IMR-90 (cell line): ENCODE results near the gene RGS17. TPM values are rescaled to one million over a fixed set of nuclear protein-coding genes. Genes with fewer than 3 reads are reported as not detected.

Experiments used
- ATAC-seq: fragments of 200-7000 bp; cut with Tn5 transposase; 2 replicates; pipeline ENCODE4 v1.9.1; 2020; ENCODE audit warnings: low read depth, mild to moderate bottlenecking, moderate library complexity
- BruUV-seq: library from RNA; stranded (reverse); fragments of 400-500 nt; replicated peaks from 2 replicates; lab custom pipeline; 2021; lab: Mats Ljungman, UMichigan
- CTCF ChIA-PET: fragments of 300-600 bp; formaldehyde crosslinking; extraction: SDS; loops from one replicate; lab custom pipeline; 2021; ENCODE audit warnings: antibody characterized with exemption; lab: Yijun Ruan, JAX
- POLR2A ChIA-PET: fragments of 300-600 bp; sonication (Branson Sonifier 250); formaldehyde crosslinking; loops from one replicate; lab custom pipeline; 2022; ENCODE audit warnings: antibody characterized with exemption; ENCODE audit not compliant: unreplicated experiment; lab: Charles Lee
- DNase-seq: peaks from one replicate; pipeline ENCODE4 v3.0.0; 2013
- H2AFZ ChIP-seq: replicated peaks from 2 replicates; pipeline ENCODE3; 2013; ENCODE audit warnings: low read length, mild to moderate bottlenecking; ENCODE audit not compliant: poor library complexity
- H2AK5ac ChIP-seq: 2 replicates; pipeline ENCODE4 v1.6.1; 2013; ENCODE audit warnings: low read depth, low read length, inconsistent platforms
- H2AK9ac ChIP-seq: replicated peaks from 2 replicates; pipeline ENCODE3; 2013; ENCODE audit warnings: mild to moderate bottlenecking, low read depth, low read length, moderate library complexity; ENCODE audit not compliant: poor library complexity
- H2BK120ac ChIP-seq: 2 replicates; pipeline ENCODE4 v1.6.1; 2013; ENCODE audit warnings: low read depth, low read length, inconsistent platforms
- H2BK15ac ChIP-seq: 3 replicates; pipeline ENCODE4 v1.6.1; 2013; ENCODE audit warnings: low read depth, low read length, inconsistent platforms
- H2BK20ac ChIP-seq: 2 replicates; pipeline ENCODE4 v1.6.1; 2013; ENCODE audit warnings: low read depth, mild to moderate bottlenecking, inconsistent platforms, low read length, moderate library complexity
- H2BK5ac ChIP-seq: 2 replicates; pipeline ENCODE4 v1.6.1; 2013; ENCODE audit warnings: mild to moderate bottlenecking, low read depth, low read length, inconsistent platforms; ENCODE audit not compliant: poor library complexity, severe bottlenecking
- H3K14ac ChIP-seq: replicated peaks from 2 replicates; pipeline ENCODE4 v1.6.1; 2013; ENCODE audit warnings: low read depth, low read length, inconsistent platforms
- H3K18ac ChIP-seq: 2 replicates; pipeline ENCODE4 v1.6.1; 2013; ENCODE audit warnings: low read depth, low read length, control low read depth
- H3K23ac ChIP-seq: 2 replicates; pipeline ENCODE4 v1.6.1; 2013; ENCODE audit warnings: low read depth, low read length, inconsistent platforms
- H3K27ac ChIP-seq: 2 replicates; pipeline ENCODE4 v1.5.1; 2013; ENCODE audit warnings: mild to moderate bottlenecking, control low read depth, low read length; ENCODE audit not compliant: insufficient read depth
- H3K27me3 ChIP-seq: 2 replicates; pipeline ENCODE4 v1.6.1; 2013; ENCODE audit warnings: low read length; ENCODE audit not compliant: control insufficient read depth, insufficient read depth
- H3K36me3 ChIP-seq: 2 replicates; pipeline ENCODE4 v1.6.1; 2013; ENCODE audit warnings: low read length, mixed read lengths; ENCODE audit not compliant: control insufficient read depth, insufficient read depth
- H3K4ac ChIP-seq: 2 replicates; pipeline ENCODE4 v1.6.1; 2013; ENCODE audit warnings: low read depth, low read length, inconsistent platforms
- H3K4me1 ChIP-seq: 2 replicates; pipeline ENCODE4 v1.6.1; 2013; ENCODE audit warnings: low read length, mixed read lengths; ENCODE audit not compliant: control insufficient read depth, insufficient read depth
- H3K4me2 ChIP-seq: 2 replicates; pipeline ENCODE4 v1.6.1; 2013; ENCODE audit warnings: low read depth, mild to moderate bottlenecking, control low read depth, low read length, moderate library complexity
- H3K4me3 ChIP-seq: 2 replicates; pipeline ENCODE4 v1.5.1; 2013; ENCODE audit warnings: low read depth, mild to moderate bottlenecking, control low read depth, low read length, moderate library complexity; ENCODE audit not compliant: insufficient read depth
- H3K56ac ChIP-seq: 2 replicates; pipeline ENCODE4 v1.6.1; 2013; ENCODE audit warnings: low read length, inconsistent platforms; ENCODE audit not compliant: insufficient read depth; ENCODE audit errors: extremely low read depth
- H3K79me1 ChIP-seq, 2 experiments: 2 replicates each; pipeline ENCODE4 v1.6.1; 2013; ENCODE audit warnings: low read length in 2 of 2, inconsistent platforms in 1 of 2, low read depth in 1 of 2
- H3K9ac ChIP-seq: 2 replicates; pipeline ENCODE4 v1.6.1; 2013; ENCODE audit warnings: low read depth, low read length, control low read depth
- H3K9me1 ChIP-seq: 2 replicates; pipeline ENCODE4 v1.6.1; 2013; ENCODE audit warnings: low read length, inconsistent platforms; ENCODE audit not compliant: insufficient read depth
- H3K9me3 ChIP-seq: 2 replicates; pipeline ENCODE4 v1.6.1; 2013; ENCODE audit warnings: low read length; ENCODE audit not compliant: control insufficient read depth, insufficient read depth
- H4K20me1 ChIP-seq: 2 replicates; pipeline ENCODE4 v1.6.1; 2013; ENCODE audit warnings: low read length, inconsistent platforms; ENCODE audit not compliant: insufficient read depth
- H4K5ac ChIP-seq: 2 replicates; pipeline ENCODE4 v1.6.1; 2013; ENCODE audit warnings: mild to moderate bottlenecking, low read depth, low read length, control low read depth
- H4K8ac ChIP-seq, 2 experiments: 2 replicates each; pipeline ENCODE4 v1.6.1; 2013; ENCODE audit warnings: low read depth in 2 of 2, low read length in 2 of 2, control low read depth in 1 of 2, inconsistent platforms in 1 of 2
- H4K91ac ChIP-seq: 2 replicates; pipeline ENCODE4 v1.6.1; 2013; ENCODE audit warnings: low read depth, low read length, inconsistent platforms; ENCODE audit not compliant: insufficient read depth
- RCOR1 ChIP-seq: IDR thresholded peaks from 2 replicates; pipeline ENCODE4 v1.6.1; 2012; ENCODE audit warnings: mild to moderate bottlenecking, low read length, improper control_type of control experiment; ENCODE audit not compliant: insufficient replicate concordance
- SMC3 ChIP-seq: fragments of 150-350 bp; IDR thresholded peaks from 2 replicates; pipeline ENCODE4 v1.6.1; 2016; ENCODE audit warnings: low read depth, mild to moderate bottlenecking, antibody characterized with exemption, low read length, moderate library complexity
- WGBS, 2 experiments: methylation state at CpG; one replicate each; pipeline versions ENCODE4 v1.1.5 to v1.1.7; 2013; ENCODE audit warnings: missing lambda C conversion rate in 2 of 2; ENCODE audit not compliant: insufficient read length in 1 of 2; ENCODE audit errors: extremely low coverage in 2 of 2; 5-methylcytosine and 5-hydroxymethylcytosine counted together
- dilution Hi-C: fragments of 300-500 bp; cut with HindIII; formaldehyde crosslinking; loops from one replicate; pipeline ENCODE4 v1.14.3; 2018; ENCODE audit warnings: low sequenced_read_pairs; ENCODE audit not compliant: unreplicated experiment
- in situ Hi-C: fragments of 300-500 bp; cut with MboI; formaldehyde crosslinking; loops from 3 replicates; pipeline ENCODE4 v1.14.3; 2019; ENCODE audit warnings: low sequenced_read_pairs, inconsistent platforms, mixed read lengths
- intact Hi-C: fragments of 100-400 bp; cut with micrococcal nuclease; formaldehyde crosslinking; loops from 2 replicates; pipeline ENCODE4 v1.10.0; 2022
- polyA plus RNA-seq, 3 experiments: library from polyadenylated mRNA; depleted of rRNA; stranded (reverse); fragments of >200 nt; gene quantifications; 2 replicates each; pipeline ENCODE4 v1.2.3, GENCODE V29; 2012; ENCODE audit warnings: low replicate concordance in 1 of 3
- total RNA-seq: library from RNA; depleted of rRNA; stranded (reverse); fragments of >200 nt; gene quantifications from 2 replicates; pipeline ENCODE4 v1.2.3, GENCODE V29; 2012

Gene RGS17
- total and polyA plus RNA-seq, 2 of the 4 experiments (the other 2 are of a cell fraction): 0.75 to 1.4 TPM

DNA sequence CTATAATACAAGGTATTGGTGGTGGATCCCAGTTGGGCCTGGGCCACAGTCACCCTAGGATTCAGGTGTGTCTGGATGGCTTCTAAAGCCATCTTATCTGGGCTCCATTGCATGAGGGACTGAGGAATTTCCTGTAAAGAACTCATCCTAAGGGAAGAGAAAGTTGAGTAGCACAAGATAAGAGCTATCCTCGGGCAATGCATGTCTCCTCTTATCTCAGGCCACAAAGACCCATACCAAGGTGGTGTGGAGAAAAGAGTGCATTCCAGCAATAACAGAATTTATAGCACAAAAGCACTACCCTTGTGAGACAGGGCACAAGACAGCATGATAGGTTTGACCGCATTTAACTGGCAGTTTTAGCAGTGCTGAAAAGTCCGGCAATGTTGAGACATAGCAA, 114.2 kb downstream of the RGS17 start:
- ChIA-PET CTCF (no interaction called here), POLR2A (no interaction called here)
- in situ Hi-C loops: no loop called here
- Histone ChIP-seq H3K14ac (no peak overlapping the region), H3K4ac (no peak overlapping the region), H2BK15ac (no peak overlapping the region), H3K4me2 (no peak overlapping the region), H2AFZ (no peak overlapping the region), H4K5ac (no peak overlapping the region), H3K79me1 (no peaks in the 10 kb centered on the region), H4K8ac (no peak overlapping the region), H2AK9ac (no peak overlapping the region), H2AK5ac (no peak overlapping the region), H3K9me3 (no peaks in the 10 kb centered on the region), H3K27me3 (no peaks in the 10 kb centered on the region), H2BK5ac (no peak overlapping the region), H3K18ac (no peak overlapping the region), H3K36me3 (0 out of 2 replicates have a peak, but pooled peaks cover 2% of the 10 kb centered on the region), H3K27ac (no peak overlapping the region), H3K4me1 (peaks cover 2% of the 10 kb centered on the region; the same call in 1 of the 2 replicates), H4K91ac (no peak overlapping the region), H3K4me3 (no peak overlapping the region), H3K9me1 (peaks cover 4% of the 10 kb centered on the region; the same call in 1 of the 2 replicates), H3K9ac (no peak overlapping the region), H2BK120ac (no peak overlapping the region), H4K20me1 (no peaks in the 10 kb centered on the region), H3K56ac (no peak overlapping the region), H2BK20ac (no peak overlapping the region), H3K23ac (no peak overlapping the region)
- BruUV-seq: no TSS peak
- DNase-seq (no peak), ATAC-seq (no peak)
- WGBS, 2 experiments: no CpG with 5 or more reads among the region's 3 CpGs
- TF ChIP-seq SMC3 (no peak), RCOR1 (no peak)
- intact Hi-C loops: no loop called here
- dilution Hi-C loops: no loop called here
